NCI-H524 treated with DMSO at 0.1 percent for 48 hours (cell line): Measurements from ENCODE around the gene CDKL1.
"Not testable (repeated sequence)": the region's sequence is repeated elsewhere in the genome, so short reads cannot be mapped to it uniquely, and the experiment has no call there.

Experiments
- DNase-seq: peaks from one replicate; lab custom pipeline; 2025; lab: John Stamatoyannopoulos, UW

The CDKL1 gene

GRCh38 chr14:50356283-50356682, 40.4 kb downstream of the CDKL1 start:
- DNase-seq = not testable (repeated sequence)

- no peak for DNase-seq
These were observed 41.0 kb downstream of the CDKL1 start for GRCh38 chr14:50355692-50356091.

- no peak for DNase-seq
These were observed 42.2 kb downstream of the CDKL1 start for GRCh38 chr14:50354527-50354926.

DNA sequence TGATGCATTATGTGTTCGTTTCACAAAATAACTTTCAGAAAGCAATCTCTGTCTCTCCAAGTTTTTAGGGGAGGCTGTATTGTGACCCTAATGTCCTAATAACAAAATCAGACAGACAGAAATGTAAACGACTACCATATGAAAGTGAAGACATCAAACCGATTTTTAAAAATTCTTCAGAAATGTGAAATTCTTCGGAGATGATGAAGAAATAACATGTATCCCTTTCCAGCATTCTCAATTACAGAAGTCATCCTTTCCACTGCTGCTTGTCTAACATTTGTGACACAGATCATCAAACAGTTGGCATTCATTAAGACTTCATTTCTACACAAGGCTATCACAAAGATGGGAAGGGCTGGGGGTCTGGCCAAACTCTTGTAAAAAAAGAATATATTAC, 43.6 kb downstream of the CDKL1 start:
- no peak for DNase-seq

DNA sequence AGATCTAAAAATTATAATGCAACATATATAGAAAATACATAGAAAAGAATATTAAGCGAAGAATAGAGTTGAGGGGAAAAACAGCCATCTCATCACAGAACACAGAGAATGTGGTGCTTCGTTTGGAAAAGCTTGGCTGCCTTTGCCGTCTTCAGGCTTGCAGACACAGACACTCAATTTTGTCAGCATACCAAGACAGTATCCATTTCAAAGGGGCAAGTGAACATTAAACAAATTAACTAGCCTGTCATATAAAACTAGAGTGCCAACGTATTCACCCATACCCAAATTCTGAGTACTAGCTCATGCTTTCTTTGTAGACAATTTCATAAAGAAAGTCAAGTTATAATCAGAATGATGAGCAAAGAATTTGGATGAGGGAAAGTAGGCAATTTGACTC, 44.1 kb downstream of the CDKL1 start:
- DNase-seq = no peak

DNA sequence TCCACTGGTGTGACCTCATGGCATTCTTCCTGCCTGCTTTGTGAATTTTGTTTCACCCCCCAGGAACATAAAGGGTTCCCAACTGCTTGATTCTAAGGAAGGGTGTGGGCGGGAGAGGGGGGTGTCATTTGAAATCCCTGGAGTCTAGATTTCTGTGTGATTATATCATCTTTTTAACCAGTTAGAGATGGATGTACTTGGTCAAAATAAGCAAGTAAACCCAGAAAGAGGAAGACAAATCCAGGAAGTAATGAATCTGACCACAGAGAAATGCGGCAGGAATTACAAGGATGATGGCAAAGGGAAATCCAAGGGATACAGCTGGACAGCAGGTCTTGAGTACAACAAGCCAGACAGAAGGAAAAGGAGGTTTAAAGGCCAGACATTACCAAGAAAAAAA, 45.7 kb downstream of the CDKL1 start:
- DNase-seq = no peak

- DNase-seq = no peak
These were observed 47.7 kb downstream of the CDKL1 start for GRCh38 chr14:50348933-50349332.

DNA sequence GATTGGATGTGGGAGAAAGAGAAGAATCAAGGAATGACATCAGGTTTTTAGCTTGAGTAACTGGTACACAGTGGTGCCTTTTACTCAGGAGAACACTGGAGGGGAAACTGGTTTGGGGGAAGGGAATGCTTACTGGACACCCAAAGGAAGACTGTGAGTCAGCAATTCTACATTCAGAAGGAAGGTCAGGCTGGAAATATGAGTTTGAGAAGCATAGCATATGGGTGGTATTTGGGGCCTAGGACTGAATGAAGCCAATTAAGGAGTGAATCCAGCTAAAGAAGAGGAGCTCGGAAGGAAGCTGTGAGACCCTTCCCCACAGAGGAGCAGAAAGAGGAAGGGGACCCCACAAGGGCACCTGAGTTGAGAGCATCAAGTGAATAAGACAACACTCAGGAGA, 49.2 kb downstream of the CDKL1 start:
- DNase-seq = no peak

GRCh38 chr14:50345846-50346422, 50.7 kb downstream of the CDKL1 start:
- DNase-seq = no peak

DNA sequence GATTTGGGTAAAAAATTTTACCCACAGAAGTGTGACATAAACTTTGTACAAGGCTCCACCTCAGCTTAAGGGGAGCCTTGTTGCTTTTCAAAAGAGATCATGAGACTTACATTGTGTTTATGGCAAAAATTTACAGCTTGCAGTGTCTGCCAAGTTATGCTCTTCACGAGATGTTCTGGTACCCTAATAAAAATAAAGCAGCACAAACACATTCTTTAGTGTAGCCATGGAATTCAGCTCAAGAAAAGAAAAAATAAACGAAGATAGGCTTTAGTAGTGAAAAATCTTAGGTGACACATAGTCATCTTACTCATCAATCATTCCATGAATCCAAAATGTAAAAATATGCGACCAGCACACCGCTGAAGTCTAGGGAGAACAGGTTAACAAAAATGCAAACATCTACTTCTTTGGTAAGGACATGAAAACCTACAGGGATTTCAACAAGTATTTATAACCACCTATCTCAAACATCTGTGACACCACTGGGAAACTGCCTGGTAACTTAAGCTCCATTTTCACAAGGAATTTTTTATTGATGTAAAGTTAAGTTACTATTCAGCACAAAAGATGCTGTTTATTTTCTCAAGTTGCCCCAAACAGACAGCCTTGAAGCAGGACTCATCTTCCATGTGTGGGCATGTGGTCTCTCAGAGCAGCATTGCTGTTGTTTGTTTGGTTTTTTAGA, 51.7 kb downstream of the CDKL1 start:
- DNase-seq = no peak

DNA sequence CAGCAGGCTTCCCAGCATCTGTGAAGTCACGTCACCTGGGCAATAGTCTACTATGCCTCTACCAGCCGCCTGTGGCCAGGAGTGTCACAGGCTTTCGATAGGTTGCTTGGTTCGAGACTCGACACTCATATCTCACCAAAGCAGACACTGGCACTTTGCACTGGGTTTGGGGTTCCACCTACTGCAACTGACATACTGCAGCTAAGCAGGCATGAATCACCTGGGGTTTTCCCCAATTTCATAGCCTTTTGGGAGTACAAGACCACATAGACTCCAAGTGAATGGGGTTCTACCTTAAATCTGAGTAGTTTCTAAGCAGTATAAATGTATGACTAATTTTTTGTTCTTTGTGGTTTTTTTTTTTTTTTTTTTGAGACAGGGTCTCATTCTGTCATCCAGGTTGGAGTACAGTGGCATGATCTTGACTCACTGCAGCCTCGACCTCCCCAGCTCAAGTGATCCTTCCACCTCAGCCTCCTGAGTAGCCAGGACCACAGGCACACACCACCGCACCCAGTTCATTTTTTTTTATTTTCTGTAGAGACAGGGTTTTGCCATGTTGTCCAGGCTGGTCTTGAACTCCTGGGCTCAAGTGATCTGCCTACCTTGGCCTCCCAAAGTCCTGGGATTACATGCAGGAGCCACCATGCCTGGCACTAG, 52.4 kb downstream of the CDKL1 start:
- DNase-seq = no peak

GRCh38 chr14:50343434-50343833, 53.2 kb downstream of the CDKL1 start:
- DNase-seq = peak; percentile 76

GRCh38 chr14:50342221-50343078, 54.2 kb downstream of the CDKL1 start:
- peak; percentile 88 for DNase-seq

GRCh38 chr14:50340963-50341362, 55.7 kb downstream of the CDKL1 start:
- no peak for DNase-seq

DNA sequence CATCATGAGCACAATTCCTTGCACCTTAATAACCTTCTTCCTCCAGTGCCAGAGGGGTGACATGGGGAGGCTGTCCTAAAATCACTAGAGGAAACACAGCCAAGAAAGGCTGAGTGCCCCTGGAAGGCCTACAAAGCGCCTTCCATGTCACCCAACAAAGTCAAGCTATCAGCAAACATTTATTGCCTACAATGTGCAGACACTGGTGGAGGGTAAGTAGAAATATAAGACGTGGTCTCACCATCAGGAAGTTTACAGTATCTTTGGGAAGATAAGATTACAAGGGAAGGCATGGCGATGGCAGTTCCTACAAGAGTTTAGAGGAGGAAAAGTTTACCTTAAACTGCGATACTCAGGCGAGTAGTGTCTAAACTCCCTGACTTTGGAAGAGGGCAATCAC, 56.6 kb downstream of the CDKL1 start:
- DNase-seq = no peak

DNA sequence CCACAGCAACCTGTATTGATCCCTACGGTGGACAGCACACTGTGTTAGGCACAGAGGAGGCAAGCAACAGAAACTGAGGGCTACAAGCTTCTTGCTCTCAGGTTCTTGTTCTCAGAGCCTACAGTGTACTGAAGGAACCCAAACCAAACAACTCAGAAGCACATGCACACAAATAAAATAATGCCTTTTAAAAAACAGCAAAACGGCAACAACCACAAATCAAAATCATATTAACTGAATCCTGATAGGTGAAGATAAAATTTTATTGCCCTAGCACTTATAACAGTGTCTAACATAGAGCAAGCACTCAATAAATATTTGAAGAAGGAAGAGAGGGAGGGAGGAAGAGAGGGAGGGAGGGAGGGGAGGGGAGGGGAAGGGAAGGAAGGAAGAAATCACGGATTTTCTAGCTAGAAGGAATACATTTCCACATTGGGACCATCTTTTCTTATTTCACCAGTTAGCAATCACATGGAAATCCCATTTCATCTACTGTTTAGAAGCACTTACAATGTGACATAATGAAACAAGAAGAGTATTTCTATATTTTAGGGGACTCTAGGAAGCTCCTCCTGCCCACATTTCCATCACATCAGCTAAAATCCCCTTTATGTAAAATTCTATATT, 57.4 kb downstream of the CDKL1 start:
- DNase-seq = no peak

- no peak for DNase-seq
These were observed 58.1 kb downstream of the CDKL1 start for GRCh38 chr14:50338587-50338986.

DNA sequence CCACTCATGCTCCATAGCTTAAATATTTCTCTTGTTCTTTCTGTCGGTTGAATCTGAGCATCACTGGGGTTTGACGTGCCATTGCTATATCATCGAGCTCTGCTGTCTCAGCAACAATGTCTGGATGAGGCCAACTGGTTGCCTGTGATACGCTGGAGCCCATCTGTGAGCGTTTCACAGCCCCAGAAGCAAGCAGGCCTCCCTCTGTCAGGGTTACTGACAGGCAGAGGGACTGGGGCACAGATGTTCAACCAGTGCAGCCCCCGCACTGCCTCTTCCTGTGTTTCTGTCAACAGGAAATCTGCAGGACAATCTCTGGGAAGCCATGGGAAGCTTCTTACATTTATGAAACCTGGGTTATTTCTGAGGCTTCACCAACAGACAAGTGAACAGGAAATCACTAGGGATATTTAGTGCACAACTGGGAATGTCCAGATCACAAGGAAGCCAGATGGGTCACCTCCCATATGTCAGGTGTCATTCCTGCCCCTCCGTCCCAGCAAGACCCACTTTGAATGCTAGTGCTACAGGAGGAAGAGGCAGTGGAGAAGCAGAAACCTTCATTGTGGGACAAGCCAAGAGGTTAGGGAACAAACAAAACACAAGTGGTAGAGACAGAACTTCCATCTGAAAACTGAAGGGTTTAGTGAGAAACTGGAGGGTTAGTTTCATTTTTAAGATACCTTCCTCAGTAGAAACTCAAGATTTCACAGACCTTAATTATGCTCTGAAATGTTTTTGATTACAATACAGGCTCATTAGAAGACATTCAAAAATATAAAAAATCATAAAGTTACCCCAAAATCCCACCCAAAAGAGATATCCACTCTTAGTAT, 60.5 kb downstream of the CDKL1 start:
- DNase-seq = peak; percentile 85

DNA sequence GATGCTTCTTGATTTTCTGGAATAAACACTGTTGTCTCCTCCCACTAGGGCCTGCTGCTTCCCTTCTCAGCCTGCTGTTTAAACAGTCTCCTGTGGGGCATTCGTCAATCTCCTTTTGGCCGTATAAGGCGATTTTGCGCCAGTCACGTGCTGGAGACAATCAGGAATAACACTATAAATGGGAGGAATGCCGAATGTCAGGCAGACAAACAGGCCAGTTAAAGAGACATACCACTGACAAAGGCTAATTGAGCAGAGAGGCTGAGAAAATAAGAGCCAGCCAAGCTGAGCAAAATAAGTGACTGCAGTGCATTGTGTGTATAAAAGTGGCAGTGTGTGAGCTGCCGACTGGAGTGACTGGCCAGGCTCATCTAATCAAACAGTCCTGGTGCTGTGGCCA, 61.3 kb downstream of the CDKL1 start:
- DNase-seq = peak; percentile 89

GRCh38 chr14:50334211-50334610, 62.5 kb downstream of the CDKL1 start:
- no peak for DNase-seq

DNA sequence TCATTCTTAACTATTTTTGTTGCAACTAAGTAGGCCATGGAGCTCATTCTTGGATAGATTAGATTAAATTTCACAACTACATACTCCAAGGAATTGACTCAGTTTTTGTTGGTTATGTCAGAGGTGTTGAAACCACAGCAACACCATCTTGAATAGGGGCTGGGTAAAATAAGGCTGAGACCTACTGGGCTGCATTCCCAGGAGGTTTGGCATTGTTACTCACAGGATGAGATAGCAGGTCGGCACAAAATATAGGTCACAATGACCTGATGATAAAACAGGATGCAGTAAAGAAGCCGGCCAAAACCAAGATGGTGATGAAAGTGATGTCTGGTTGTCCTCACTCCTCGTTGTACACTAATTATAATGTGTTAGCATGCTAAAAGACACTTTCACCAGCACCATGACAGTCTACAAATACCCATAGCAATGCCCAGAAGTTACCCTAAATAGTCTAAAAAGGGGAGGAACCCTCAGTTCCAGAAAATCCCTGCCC, 63.6 kb downstream of the CDKL1 start:
- DNase-seq = no peak
